HG03064 (cell line): Measurements from ENCODE around the gene TMEM126A.
"Not testable (repeated sequence)": the region's sequence is repeated elsewhere in the genome, so short reads cannot be mapped to it uniquely, and the experiment has no call there.

Source experiments
- ATAC-seq: cut with Tn5 transposase; IDR thresholded peaks from one replicate; pipeline ENCODE4 v1.9.1; 2021; ENCODE audit warnings: low read depth; ENCODE audit not compliant: unreplicated experiment

TMEM126A gene

DNA sequence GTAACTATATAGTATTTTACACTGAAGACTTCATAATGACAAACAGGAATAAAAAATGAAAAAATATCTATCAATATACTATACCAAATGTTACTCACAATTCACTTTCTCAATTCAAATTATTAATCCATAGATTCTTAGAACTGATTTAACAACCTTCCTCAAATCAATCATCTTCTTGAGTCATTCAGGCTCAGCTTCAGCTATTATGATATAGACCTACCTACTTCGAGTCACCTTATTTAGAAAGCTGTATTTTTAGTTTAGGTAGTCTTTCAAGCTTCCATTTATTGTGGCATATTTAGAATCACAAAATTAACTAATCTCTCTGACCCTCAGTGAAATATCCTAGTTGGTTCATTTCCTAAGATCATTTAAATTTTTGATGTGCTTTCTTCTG lies 9.0 kb downstream of the TMEM126A start:
- ATAC-seq: no peak

DNA sequence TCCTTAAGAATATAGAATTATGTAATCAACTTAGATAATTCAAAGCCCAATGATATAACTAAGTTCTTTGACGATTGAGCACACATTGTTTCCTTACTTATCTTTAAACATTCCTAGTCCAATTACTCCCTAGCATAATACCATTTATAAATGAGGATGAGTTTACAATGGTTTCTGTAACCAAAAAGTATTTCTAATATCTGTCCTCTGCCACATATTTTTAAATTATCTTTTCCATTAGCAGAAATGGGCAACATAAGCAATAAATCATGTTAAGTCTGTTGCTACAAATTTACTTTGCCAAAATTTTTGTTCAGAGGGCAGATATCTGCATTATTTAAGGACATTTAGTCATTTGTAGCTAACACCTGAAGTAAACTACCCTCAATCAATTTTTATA lies 10.4 kb downstream of the TMEM126A start:
- ATAC-seq: no peak

DNA sequence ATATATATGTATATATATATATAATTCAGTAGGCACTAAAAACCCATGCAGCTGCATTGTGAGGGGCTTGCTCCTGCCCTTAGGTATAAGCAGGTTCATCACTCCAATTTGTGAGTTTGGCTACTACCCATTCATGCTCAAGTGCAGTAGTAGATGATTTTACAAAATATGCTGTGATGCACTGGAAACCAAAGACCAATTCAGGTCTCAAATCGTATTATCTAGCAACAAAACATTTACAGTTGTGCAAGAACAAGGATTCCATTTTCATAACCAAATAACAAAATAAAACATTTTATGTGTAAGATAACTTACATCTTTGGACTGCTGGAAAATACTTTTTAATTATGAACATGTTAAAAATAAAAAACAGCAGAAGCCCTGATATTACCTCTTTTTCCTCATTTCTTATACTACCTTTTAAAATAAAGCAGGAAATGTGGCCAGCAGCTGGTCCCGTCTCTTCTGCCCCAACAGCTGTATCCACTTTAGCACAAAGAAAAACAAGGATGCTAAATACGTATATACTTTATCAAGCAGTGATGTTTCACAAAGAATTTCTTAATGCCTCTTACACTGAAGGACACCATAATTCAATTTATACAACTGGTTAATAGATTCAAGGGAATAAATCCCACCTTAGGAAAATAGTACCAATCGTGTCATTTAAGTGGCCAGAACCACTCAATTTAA lies 14.4 kb downstream of the TMEM126A start:
- ATAC-seq: no peak

DNA sequence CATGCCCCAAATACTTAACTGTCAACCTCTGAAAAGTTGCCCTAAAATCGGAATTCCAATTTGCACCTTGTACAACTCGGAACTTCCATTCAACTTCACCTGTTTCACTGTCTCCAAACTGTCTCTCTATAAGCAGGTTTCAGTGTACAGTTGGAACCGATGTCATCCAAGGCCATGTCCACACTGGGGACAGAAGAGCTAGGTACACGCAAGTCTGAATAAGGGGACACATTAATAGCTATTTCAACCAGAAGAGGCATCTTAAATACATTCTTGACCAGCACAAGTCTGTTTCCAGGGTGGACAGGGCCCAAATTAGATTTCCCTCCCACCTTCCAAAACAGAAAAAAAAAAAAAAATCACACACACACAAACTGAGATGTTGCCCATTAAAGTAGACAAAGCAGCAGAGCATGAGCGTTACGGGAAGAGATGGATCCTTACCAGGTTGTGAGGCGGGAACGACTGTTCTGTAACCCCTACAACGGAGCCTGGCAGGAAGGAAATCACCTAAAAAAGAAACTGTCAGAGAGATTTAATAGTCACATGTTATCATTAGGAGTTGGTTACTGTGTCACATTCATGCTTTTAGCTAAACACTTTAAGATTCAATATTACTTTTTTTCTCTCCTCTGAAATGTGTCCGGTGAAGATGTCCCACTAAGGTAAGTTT lies 15.4 kb downstream of the TMEM126A start:
- no peak for ATAC-seq

GRCh38 chr11:85663753-85664614 lies 16.2 kb downstream of the TMEM126A start:
- ATAC-seq: peak; percentile 64

GRCh38 chr11:85664615-85665481 lies 17.1 kb downstream of the TMEM126A start, which contains the start of gene CREBZF:
Gene CREBZF, minus strand, starts transcription at chr11:85665129. Its CDS starts 254 bp downstream, at chr11:85664875.
- ATAC-seq: peak; percentile 87

- no peak for ATAC-seq
Observed at GRCh38 chr11:85665733-85666132, 18.0 kb downstream of the TMEM126A start.

GRCh38 chr11:85666687-85667086 lies 18.9 kb downstream of the TMEM126A start:
- ATAC-seq: no peak

GRCh38 chr11:85668157-85668556 lies 20.4 kb downstream of the TMEM126A start:
- no peak for ATAC-seq

DNA sequence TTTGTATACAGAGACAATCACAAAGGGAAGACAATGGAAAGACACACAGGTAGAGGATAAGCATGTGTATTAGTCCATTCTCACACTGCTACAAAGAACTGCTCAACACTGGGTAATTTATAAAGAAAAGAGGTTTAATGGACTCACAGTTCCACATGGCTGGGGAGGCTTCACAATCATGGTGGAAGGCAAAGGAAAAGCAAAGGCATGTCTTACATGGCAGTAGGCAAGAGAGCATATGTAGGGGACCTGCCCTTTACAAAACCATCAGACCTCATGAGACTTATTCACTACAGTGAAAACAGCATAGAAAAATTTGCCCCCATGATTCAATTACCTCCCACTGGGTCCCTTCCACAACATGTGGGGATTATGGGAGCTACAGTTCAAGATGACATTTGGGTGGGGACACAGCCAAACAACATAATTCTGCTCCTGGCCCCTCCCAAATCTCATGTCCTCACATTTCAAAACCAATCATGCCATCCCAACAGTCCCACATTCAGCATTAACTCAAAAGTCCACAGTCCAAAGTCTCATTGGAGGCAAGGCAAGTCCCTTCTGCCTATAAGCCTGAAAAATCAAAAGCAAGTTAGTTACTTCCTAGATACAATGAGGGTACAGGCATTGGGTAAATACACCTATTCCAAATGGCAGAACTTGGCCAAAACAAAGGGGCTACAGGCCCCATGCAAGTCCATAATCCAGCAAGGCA lies 23.3 kb downstream of the TMEM126A start:
- ATAC-seq: not testable (repeated sequence)

- ATAC-seq: no peak
Observed at GRCh38 chr11:85672105-85672902, 24.5 kb downstream of the TMEM126A start.

DNA sequence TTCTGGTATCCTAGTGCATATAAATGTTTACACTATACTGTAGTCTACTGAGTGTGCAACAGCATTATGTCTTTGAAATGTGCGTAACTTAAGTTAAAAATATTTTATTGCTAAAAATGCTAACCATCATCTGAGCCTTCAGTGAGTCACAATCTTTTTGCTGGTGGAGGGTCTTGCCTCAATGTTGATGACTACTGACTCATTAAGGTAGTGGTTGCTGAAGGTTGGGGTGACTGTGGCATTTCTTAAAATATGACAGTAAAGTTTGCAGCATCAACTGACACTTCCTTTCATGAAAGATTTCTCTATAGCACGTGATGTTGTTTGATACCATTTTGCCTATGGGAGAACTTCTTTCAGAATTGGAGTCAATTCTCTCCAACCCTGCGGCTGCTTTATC lies 25.6 kb downstream of the TMEM126A start:
- no peak for ATAC-seq

- no peak for ATAC-seq
Observed at GRCh38 chr11:85679576-85679975, 31.8 kb downstream of the TMEM126A start.

DNA sequence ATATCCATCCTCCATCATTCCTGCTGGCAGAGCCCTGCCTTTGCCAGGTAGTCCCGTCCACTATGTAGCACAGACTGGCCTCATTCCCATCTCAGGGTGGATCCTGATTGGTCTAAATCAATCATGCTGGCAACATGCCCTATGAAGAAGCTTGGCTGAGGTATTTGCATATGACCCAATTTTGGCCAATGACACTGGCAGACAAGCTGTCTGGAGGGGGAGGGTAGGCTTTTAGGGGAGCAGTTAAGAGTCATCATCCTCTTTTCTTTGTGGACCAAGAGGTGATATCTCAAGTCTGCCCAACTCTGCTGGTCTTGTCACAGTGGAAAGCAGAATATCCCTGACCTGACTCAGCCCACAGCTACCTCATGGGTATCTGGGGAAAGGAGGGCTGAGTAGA lies 33.1 kb downstream of the TMEM126A start:
- ATAC-seq: no peak

- peak; percentile 74 for ATAC-seq
Observed at GRCh38 chr11:85682330-85683305, 34.9 kb downstream of the TMEM126A start.

GRCh38 chr11:85685125-85685819 lies 37.5 kb downstream of the TMEM126A start:
- ATAC-seq: no peak

- no peak for ATAC-seq
Observed at GRCh38 chr11:85685820-85686459, 38.2 kb downstream of the TMEM126A start, which contains the start of gene CCDC89. Gene CCDC89, minus strand, starts transcription at chr11:85686195. Its CDS starts 65 bp downstream, at chr11:85686130.
